K562 (cell line): Measurements from ENCODE around the gene BMP2K. TPM values are rescaled to one million over a fixed set of nuclear protein-coding genes. Genes with fewer than 3 reads are reported as not detected.

Experiments
- ARID3B ChIP-seq: fragments of 250-450 bp; sonication (Bioruptor Pico); IDR thresholded peaks from 2 replicates; pipeline ENCODE4 v1.4.0; 2020; ENCODE audit warnings: borderline replicate concordance
- BCL6 ChIP-seq: fragments of 250-450 bp; sonication (Bioruptor Pico); IDR thresholded peaks from 2 replicates; pipeline ENCODE4 v1.4.0; 2020
- C11orf30 ChIP-seq: fragments of 450-650 bp; IDR thresholded peaks from 2 replicates; pipeline ENCODE4 v1.6.1; 2016; ENCODE audit warnings: low read depth, mild to moderate bottlenecking
- DLX4 ChIP-seq: fragments of 250-450 bp; sonication (Bioruptor Pico); IDR thresholded peaks from 2 replicates; pipeline ENCODE4 v1.6.1; 2021; ENCODE audit warnings: mild to moderate bottlenecking
- E2F3 ChIP-seq: fragments of 250-450 bp; sonication (Bioruptor Pico); IDR thresholded peaks from 2 replicates; pipeline ENCODE4 v1.4.0; 2020; ENCODE audit warnings: mild to moderate bottlenecking
- MXI1 ChIP-seq: IDR thresholded peaks from 2 replicates; pipeline ENCODE4 v1.6.1; 2011; ENCODE audit warnings: low read depth, mild to moderate bottlenecking, improper control_type of control experiment, low read length
- MYNN ChIP-seq, 2 experiments: sonication (generic); formaldehyde crosslinking in 1 of 2; IDR thresholded peaks; 2 replicates each; pipeline versions ENCODE4 v1.5.0 to v1.6.1; 2016 to 2020; ENCODE audit warnings: antibody characterized with exemption in 1 of 2, missing genetic modification reagents in 1 of 2
- PHF8 ChIP-seq: fragments of 200-600 bp; sonication (generic); IDR thresholded peaks from 2 replicates; pipeline ENCODE4 v1.6.1; 2012; ENCODE audit warnings: mixed run types, mild to moderate bottlenecking, inconsistent platforms, low read length, moderate library complexity, borderline replicate concordance
- SRF ChIP-seq, 2 experiments: fragments of 250-450, 450-650 bp in 1 of 2; sonication (Bioruptor Pico) in 1 of 2; sonication (generic) in 1 of 2; formaldehyde crosslinking; IDR thresholded peaks; 2 replicates each; pipeline versions ENCODE4 v1.5.0 to v1.5.1; 2020 to 2022; ENCODE audit warnings: mild to moderate bottlenecking in 1 of 2, missing genetic modification reagents in 1 of 2
- SRSF9 ChIP-seq: fragments of 200-400 bp; formaldehyde crosslinking; IDR thresholded peaks from 2 replicates; pipeline ENCODE4 v1.6.1; 2017; ENCODE audit warnings: low read depth, low read length, borderline replicate concordance
- TBP ChIP-seq: optimal IDR thresholded peaks from 2 replicates; pipeline ENCODE3; 2011; ENCODE audit warnings: low read depth, low read length, improper control_type of control experiment
- U2AF1 ChIP-seq: fragments of 200-400 bp; formaldehyde crosslinking; optimal IDR thresholded peaks from 2 replicates; pipeline ENCODE3; 2017; ENCODE audit warnings: mild to moderate bottlenecking, low read depth, low read length, moderate library complexity
- ZBTB2 ChIP-seq: fragments of 450-650 bp; IDR thresholded peaks from 2 replicates; pipeline ENCODE4 v1.6.1; 2016; ENCODE audit warnings: antibody characterized with exemption
- ZBTB49 ChIP-seq: sonication (generic); formaldehyde crosslinking; IDR thresholded peaks from 2 replicates; pipeline ENCODE4 v1.8.0; 2022; ENCODE audit warnings: missing genetic modification reagents, mild to moderate bottlenecking, borderline replicate concordance
- ZNF263 ChIP-seq: sonication (generic); formaldehyde crosslinking; IDR thresholded peaks from 2 replicates; pipeline ENCODE4 v1.8.0; 2022; ENCODE audit warnings: mild to moderate bottlenecking, missing genetic modification reagents, borderline replicate concordance
- ZNF444 ChIP-seq: fragments of 250-450 bp; sonication (Bioruptor Pico); IDR thresholded peaks from 2 replicates; pipeline ENCODE4 v1.4.0; 2020; ENCODE audit warnings: mild to moderate bottlenecking, moderate library complexity
- ZNF592 ChIP-seq: fragments of 450-650 bp; IDR thresholded peaks from 2 replicates; pipeline ENCODE4 v1.6.1; 2017; ENCODE audit warnings: antibody characterized with exemption, mild to moderate bottlenecking
- ZNF780A ChIP-seq: fragments of 250-450 bp; sonication (Bioruptor Pico); IDR thresholded peaks from 2 replicates; pipeline ENCODE4 v1.5.0; 2021; ENCODE audit warnings: mild to moderate bottlenecking
- polyA plus RNA-seq, 8 experiments: library from polyadenylated mRNA; depleted of rRNA in 4 of 8; stranded (reverse) in 5 of 8; unstranded in 3 of 8; fragments of >200 nt; fragmentation: Nextera tagmentation in 2 of 8; fragmentation: Illumina TruSeq in 1 of 8; extraction: Ambion mirVana in 2 of 8; extraction: Trizol in 1 of 8; gene quantifications; 2 replicates each; pipeline versions ENCODE4 v1.2.1 to v1.2.3, GENCODE V29; 2011 to 2014; ENCODE audit warnings: inconsistent platforms in 1 of 8, missing spikeins in 1 of 8
- total RNA-seq, 7 experiments: library from RNA; depleted of rRNA in 6 of 7; stranded (reverse); fragments of >200 nt in 6 of 7; fragmentation: Illumina TruSeq in 2 of 7; extraction: Trizol in 2 of 7; gene quantifications; 2 replicates each; pipeline versions ENCODE4 v1.2.1 to v1.2.3, GENCODE V29; 2011 to 2021; ENCODE audit warnings: low replicate concordance in 1 of 7

Gene BMP2K
- total and polyA plus RNA-seq, 9 of the 15 experiments (the other 6 are each of a cell fraction or from before 2014, with no cell fraction given): 17.0 to 217 (median 104) TPM

DNA sequence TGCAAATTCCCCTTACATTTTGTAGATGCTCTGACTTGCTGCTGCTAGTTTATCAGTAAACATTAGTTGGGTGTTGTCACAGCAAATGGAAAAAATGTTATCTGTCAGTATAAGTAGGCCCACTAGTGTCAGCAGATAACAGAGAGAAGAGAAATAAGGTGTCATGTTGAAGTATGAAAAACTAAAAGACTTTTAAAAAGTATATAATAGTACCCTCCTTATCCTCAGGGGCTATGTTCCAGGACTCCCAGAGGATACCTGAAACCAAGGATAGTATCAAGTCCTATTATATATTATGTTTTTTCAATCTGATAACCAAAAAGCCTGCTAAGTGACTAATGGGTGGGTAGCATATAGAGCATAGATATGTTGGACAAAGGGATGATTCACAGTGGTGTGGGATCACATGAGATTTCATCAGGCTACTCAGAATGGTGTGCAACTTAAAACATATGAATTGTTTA, 11.6 kb upstream of the BMP2K start (continued):
- TF ChIP-seq C11orf30 (no peak), E2F3 (CRISPR knock-in tag) (no peak), ZNF444 (CRISPR knock-in tag) (no peak), DLX4 (CRISPR knock-in tag) (no peak), ZNF592 (peak; percentile 71), BCL6 (CRISPR knock-in tag) (no peak), ZNF780A (CRISPR knock-in tag) (no peak), ARID3B (CRISPR knock-in tag) (no peak), U2AF1 (no peak), SRF (CRISPR knock-in tag; IDR thresholded peaks at IDR 0.05) (no peak), MYNN (IDR thresholded peaks at IDR 0.05) (no peak), MYNN (CRISPR knock-in tag; IDR thresholded peaks at IDR 0.05) (no peak), ZBTB2 (no peak), ZBTB49 (CRISPR knock-in tag) (no peak), PHF8 (no peak), MXI1 (no peak), SRSF9 (no peak), TBP (no peak), ZNF263 (CRISPR knock-in tag) (no peak)
